ENCODE results near the gene SUSD3.

The SUSD3 gene

DNA sequence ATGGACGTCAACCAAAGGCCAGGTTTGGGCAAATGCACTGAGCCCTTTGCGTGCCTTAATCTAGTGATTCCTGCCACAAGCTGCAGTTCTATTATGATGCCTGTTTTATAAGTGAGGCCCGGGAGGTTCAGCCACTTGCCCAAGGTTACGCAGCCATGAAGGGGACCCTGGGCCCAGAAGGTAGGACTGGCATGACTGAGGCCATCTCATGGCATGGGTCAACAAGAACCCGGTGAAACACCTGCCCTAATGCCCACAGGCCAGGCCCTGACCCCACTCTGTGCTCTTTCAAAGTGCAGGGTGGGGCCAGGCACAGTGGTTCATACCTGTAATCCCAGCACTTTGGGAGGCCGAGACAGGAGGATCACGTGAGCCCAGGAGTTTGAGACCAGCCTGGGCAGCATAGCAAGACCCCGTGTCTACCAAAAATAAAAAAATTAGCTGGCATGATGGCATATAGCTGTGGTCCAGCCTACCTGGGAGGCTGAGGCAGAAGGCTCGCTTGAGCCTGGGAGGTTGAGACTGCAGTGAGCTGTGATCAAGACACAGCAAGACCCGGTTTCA is 66.9 kb downstream of the SUSD3 start:
- no peak for DNase-seq (ENCODE audit: low spot score)

GRCh38 chr9:93126151-93126781 is 67.8 kb downstream of the SUSD3 start:
- DNase-seq (ENCODE audit: low spot score), result no peak

- no peak for DNase-seq (ENCODE audit: low spot score)
Observed at GRCh38 chr9:93126825-93127368, 68.4 kb downstream of the SUSD3 start.

- no peak for DNase-seq (ENCODE audit: low spot score)
Observed at GRCh38 chr9:93127395-93127911, 69.0 kb downstream of the SUSD3 start.

GRCh38 chr9:93128011-93128714 is 69.7 kb downstream of the SUSD3 start:
- DNase-seq (ENCODE audit: low spot score), result no peak

DNA sequence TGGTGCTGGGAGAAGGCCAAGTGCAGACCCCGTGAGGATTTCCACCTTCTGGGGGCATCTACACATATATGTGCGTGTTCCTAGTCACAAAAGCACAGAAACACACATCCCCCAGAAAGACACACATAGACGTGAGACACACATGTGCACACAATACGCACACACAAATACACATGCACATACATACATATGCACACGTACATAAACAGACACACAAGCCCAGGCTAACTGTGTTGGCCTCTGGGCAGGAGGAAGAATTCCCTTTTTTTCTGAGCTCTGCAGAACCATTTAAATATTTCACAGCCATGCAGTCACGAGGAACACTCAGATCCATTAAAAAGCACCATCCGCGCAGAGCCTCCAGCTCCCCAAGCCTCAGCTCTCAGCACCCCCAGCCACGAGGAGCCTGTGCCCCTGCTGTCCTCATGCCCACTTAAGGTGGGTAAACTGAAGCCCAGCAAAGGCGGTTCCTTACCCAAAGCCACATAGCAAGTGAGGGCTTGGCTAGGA is 70.3 kb downstream of the SUSD3 start:
- no peak for DNase-seq (ENCODE audit: low spot score)

GRCh38 chr9:93129286-93129685 is 70.8 kb downstream of the SUSD3 start:
- no peak for DNase-seq (ENCODE audit: low spot score)

DNA sequence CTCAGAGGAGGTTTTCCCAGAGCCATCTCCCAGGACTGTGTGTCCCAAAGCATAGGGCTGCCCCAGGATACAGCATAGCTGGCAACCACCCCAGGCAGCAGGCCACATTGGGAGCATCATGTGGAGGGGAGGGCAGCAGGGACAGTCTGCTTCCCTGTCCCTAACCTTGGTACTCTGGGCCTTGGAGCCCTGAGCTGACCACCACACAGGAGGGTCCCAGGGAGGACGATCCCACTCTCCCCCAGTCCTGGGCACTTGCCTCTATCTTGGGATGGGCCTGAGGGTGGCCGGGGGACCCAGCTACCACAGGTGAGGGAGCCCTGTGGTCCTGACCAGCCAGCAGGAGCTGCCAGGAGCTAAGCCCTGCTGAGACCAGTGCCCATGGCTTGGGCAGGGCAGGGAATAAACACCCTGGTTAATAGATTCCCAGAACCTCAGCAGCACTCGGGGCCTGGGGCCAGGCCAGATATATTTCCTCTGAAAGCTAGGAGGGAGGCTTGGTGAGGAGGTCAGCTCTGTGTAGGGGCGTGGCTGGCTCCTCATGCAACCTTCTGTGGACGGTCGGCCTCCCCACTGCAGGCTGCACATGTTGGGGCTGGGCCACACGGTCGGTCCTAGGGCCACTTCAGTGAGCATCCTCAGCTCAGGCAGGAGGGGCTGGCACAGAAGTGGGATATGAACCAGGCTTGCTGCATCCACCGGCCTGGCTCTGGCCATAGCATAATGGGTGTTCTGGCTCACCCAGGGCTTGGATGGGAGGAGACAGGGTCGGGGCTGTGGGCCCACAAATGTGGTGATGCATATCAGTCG is 71.4 kb downstream of the SUSD3 start:
- no peak for DNase-seq (ENCODE audit: low spot score)

DNA sequence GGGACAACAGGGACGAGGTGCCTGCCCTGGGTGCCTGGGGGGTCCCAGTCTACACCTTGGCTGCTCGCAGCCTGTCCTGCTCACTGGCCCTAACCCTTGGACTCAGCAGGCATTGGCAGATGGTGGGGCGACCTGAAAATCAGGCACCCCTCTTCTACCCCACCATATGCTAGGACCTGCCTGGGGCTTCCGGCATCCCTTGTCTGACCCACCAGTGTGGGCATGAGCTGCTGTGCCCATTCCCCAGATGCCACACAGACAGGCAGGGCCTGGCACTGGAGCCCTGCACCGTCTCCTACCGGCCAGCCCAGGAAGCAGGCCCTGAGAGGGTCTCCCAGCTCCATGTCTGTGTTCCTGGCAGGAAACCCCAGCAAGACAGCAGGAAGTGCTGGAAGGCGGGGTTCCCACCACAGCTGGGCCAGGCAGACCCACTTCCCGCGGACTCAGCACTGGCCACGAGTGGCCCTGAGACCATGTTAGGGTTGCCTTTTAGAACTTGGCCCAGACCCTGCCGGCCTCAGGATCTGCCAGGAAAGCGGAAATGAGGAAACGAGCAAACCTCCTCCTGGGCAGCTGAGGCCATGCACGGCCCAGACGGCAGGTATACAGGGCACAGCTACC is 72.5 kb downstream of the SUSD3 start:
- DNase-seq (ENCODE audit: low spot score), result no peak

DNA sequence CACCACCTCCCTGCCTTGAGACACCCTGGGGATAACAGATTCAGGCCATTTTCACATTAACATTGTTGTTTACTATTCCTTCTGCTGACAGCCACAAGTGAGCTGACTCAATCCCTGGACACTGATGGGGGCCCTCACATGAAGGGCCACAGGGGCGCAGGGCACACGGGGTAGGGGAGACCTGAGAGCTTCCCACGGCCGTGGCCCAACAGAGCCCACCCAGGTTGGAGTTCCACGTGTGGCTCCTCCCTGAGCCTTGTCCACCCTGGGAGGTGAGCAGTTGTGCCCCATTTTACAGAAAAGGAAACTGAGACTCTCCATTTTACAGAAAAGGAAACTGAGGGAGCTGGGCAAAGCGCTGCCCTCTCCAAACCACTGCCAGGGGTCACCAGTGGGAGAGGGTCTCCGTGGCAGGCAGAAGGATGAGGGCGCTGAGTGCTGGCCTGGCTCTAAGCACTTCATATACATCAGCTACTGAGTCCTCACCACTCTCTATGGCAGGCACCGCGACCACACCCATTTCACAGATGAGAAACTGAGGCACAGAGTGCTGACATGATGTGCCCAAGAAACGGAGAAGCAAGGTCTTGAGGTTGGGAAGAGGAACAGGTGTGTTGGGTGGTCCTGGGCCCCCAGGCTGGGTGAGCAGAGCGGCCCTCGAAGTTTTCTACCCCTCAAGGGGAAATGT is 73.2 kb downstream of the SUSD3 start:
- no peak for DNase-seq (ENCODE audit: low spot score)

GRCh38 chr9:93132287-93132927 is 73.9 kb downstream of the SUSD3 start:
- DNase-seq (ENCODE audit: low spot score), result no peak

- peak; percentile 72 for DNase-seq (ENCODE audit: low spot score)
Observed at GRCh38 chr9:93132946-93133680, 74.6 kb downstream of the SUSD3 start.

DNA sequence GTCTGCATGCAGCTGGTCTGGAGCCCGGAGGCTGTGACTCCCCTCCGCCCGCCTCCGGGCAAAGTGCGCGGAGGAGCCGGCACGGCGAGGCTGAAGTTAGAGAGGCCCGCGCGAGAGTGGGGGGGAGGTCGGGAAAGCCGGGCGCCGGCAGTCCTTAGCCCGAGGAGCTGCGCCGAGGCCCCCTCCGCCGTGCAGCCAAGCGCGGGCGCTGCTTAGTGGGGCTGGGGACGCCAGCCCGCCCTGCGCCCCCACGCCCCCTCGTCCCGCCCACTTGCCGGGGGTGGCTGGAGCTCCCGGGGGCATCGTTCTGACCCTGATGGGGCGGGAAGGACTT is 75.1 kb downstream of the SUSD3 start:
- DNase-seq (ENCODE audit: low spot score), result peak; percentile 92

DNA sequence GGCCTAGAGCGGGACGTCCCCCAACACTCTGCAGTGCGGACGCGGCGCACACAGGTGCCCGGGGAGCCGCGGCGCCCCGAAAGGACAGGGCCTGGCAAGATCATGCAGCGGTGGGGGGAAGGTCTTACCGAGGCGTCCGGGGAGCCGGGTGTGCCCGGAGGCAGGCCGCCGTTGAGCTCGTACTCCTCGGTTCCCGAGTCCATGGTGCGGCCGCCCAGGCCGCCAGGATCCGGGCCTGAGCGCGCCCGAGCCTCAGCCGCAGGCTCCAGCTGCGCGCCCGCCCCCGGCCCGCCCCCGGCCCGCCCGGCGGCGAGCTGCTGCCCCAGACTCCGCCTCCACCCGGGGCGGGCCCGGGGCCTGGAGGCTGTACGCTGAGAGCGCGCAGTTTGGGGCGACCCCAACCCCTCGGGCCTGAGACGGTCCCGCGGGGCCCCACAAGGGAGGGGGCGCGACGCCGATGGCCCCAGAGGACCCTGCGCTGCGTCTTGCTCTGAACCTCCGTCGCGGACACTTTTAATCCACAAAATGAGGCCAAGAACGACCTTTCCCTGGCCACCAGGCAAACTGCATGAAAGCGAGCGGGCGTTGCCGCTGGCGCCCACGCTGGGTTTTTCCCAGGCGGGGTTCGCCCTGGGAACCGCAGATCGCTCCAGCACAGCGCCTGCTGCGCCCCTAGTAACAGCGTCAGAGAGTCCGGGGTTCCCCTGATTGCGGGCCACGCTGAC is 75.7 kb downstream of the SUSD3 start, which contains the start of gene NINJ1:
TSS of gene NINJ1 (minus strand) at position 237 of the 725 bp plus-strand sequence. CDS start at position 203, 34 bp downstream.
- DNase-seq (ENCODE audit: low spot score), result peak; percentile 95

Measured in HuH-7.5 (cell line).